GM19328 (cell line): ENCODE data around the gene CIPC.

Source experiments
- ATAC-seq: cut with Tn5 transposase; IDR thresholded peaks from one replicate; pipeline ENCODE4 v1.9.1; 2021; ENCODE audit warnings: mild to moderate bottlenecking, moderate library complexity; ENCODE audit not compliant: unreplicated experiment

CIPC gene

GRCh38 chr14:77145975-77146740 lies 48.1 kb downstream of the CIPC start:
- ATAC-seq, result no peak

- no peak for ATAC-seq
Observed at GRCh38 chr14:77148510-77149231, 50.6 kb downstream of the CIPC start.

GRCh38 chr14:77151245-77151644 lies 53.2 kb downstream of the CIPC start:
- ATAC-seq, result no peak

GRCh38 chr14:77151918-77152588 lies 54.0 kb downstream of the CIPC start:
- ATAC-seq, result no peak

- no peak for ATAC-seq
Observed at GRCh38 chr14:77153802-77154201, 55.7 kb downstream of the CIPC start.

- ATAC-seq, result no peak
Observed at GRCh38 chr14:77154421-77154820, 56.4 kb downstream of the CIPC start.

- no peak for ATAC-seq
Observed at GRCh38 chr14:77155083-77155482, 57.0 kb downstream of the CIPC start.

- ATAC-seq, result no peak
Observed at GRCh38 chr14:77157740-77158139, 59.7 kb downstream of the CIPC start.

- no peak for ATAC-seq
Observed at GRCh38 chr14:77158175-77158881, 60.3 kb downstream of the CIPC start.

GRCh38 chr14:77158882-77159255 lies 60.8 kb downstream of the CIPC start:
- no peak for ATAC-seq

- no peak for ATAC-seq
Observed at GRCh38 chr14:77161011-77161410, 63.0 kb downstream of the CIPC start.
